ENCODE measurements around the gene IER3. TPM values are rescaled to one million over a fixed set of nuclear protein-coding genes. Genes with fewer than 3 reads are reported as not detected.

IER3 gene
- total and polyA plus RNA-seq, 9 of the 15 experiments (the other 6 are each of a cell fraction or from before 2014, with no cell fraction given): 1.5 to 30.0 (median 11.5) TPM

DNA sequence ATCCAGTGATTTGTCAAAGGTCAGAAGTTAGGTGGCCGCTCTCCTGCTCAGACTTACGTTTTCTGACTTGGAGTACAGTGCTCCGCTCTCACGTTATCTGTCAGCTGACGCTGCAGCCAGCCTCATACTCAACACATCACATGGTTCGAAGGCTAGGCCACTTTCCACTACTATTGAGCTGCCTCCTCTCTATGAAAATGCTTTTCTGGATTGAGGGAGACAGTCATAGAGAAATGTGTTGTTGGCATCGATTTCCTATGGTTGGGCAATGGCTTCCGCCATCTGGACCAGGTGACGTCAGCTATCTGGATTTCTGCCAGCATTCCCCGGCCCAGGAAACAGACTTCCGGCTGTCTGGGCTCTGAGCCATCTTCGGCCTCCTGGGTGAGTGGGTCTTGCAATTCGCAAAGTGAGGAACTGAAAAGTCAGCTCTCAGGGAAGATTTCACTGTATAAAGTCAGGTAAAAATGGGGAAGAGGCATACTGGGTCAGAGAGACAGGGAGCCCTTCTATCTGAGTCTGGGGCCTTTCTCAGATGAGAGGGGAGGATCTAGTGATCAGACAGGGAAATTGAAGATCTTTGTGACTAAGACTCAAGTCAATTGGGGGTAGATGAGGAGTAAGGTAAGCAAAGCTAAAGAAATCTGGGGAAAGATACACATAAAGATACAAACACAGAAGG, 37.5 kb upstream of the IER3 start (continued):
- TF ChIP-seq, protein P1, sequence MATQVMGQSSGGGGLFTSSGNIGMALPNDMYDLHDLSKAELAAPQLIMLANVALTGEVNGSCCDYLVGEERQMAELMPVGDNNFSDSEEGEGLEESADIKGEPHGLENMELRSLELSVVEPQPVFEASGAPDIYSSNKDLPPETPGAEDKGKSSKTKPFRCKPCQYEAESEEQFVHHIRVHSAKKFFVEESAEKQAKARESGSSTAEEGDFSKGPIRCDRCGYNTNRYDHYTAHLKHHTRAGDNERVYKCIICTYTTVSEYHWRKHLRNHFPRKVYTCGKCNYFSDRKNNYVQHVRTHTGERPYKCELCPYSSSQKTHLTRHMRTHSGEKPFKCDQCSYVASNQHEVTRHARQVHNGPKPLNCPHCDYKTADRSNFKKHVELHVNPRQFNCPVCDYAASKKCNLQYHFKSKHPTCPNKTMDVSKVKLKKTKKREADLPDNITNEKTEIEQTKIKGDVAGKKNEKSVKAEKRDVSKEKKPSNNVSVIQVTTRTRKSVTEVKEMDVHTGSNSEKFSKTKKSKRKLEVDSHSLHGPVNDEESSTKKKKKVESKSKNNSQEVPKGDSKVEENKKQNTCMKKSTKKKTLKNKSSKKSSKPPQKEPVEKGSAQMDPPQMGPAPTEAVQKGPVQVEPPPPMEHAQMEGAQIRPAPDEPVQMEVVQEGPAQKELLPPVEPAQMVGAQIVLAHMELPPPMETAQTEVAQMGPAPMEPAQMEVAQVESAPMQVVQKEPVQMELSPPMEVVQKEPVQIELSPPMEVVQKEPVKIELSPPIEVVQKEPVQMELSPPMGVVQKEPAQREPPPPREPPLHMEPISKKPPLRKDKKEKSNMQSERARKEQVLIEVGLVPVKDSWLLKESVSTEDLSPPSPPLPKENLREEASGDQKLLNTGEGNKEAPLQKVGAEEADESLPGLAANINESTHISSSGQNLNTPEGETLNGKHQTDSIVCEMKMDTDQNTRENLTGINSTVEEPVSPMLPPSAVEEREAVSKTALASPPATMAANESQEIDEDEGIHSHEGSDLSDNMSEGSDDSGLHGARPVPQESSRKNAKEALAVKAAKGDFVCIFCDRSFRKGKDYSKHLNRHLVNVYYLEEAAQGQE (IDR thresholded peaks at IDR 0.05; ENCODE audit: borderline replicate concordance): peak; percentile 26; the same call in 1 of the 2 replicates
- TF ChIP-seq, protein P1 (CRISPR knock-in tag; IDR thresholded peaks at IDR 0.05; ENCODE audit: low read depth): 0 out of 2 replicates have a peak, but pooled peaks have one; percentile 59
- no peak for TF ChIP-seq SP2 (IDR thresholded peaks at IDR 0.05; ENCODE audit: extremely low read depth, low read depth, low read length, poor library complexity, severe bottlenecking)
- TF ChIP-seq, protein P2, sequence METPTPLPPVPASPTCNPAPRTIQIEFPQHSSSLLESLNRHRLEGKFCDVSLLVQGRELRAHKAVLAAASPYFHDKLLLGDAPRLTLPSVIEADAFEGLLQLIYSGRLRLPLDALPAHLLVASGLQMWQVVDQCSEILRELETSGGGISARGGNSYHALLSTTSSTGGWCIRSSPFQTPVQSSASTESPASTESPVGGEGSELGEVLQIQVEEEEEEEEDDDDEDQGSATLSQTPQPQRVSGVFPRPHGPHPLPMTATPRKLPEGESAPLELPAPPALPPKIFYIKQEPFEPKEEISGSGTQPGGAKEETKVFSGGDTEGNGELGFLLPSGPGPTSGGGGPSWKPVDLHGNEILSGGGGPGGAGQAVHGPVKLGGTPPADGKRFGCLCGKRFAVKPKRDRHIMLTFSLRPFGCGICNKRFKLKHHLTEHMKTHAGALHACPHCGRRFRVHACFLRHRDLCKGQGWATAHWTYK (CRISPR knock-in tag; IDR thresholded peaks at IDR 0.05): peak; percentile 87
- TF ChIP-seq MCM5 (IDR thresholded peaks at IDR 0.05; ENCODE audit: low read depth): no peak
- TF ChIP-seq NELFE (IDR thresholded peaks at IDR 0.05; ENCODE audit: insufficient read depth, insufficient read length): no peak
- TF ChIP-seq GABPB2 (CRISPR knock-in tag; conservative IDR thresholded peaks at IDR 0.05): no peak
- TF ChIP-seq, protein P3, sequence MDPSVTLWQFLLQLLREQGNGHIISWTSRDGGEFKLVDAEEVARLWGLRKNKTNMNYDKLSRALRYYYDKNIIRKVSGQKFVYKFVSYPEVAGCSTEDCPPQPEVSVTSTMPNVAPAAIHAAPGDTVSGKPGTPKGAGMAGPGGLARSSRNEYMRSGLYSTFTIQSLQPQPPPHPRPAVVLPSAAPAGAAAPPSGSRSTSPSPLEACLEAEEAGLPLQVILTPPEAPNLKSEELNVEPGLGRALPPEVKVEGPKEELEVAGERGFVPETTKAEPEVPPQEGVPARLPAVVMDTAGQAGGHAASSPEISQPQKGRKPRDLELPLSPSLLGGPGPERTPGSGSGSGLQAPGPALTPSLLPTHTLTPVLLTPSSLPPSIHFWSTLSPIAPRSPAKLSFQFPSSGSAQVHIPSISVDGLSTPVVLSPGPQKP (CRISPR knock-in tag; IDR thresholded peaks at IDR 0.05): no peak
- TF ChIP-seq, protein P4, sequence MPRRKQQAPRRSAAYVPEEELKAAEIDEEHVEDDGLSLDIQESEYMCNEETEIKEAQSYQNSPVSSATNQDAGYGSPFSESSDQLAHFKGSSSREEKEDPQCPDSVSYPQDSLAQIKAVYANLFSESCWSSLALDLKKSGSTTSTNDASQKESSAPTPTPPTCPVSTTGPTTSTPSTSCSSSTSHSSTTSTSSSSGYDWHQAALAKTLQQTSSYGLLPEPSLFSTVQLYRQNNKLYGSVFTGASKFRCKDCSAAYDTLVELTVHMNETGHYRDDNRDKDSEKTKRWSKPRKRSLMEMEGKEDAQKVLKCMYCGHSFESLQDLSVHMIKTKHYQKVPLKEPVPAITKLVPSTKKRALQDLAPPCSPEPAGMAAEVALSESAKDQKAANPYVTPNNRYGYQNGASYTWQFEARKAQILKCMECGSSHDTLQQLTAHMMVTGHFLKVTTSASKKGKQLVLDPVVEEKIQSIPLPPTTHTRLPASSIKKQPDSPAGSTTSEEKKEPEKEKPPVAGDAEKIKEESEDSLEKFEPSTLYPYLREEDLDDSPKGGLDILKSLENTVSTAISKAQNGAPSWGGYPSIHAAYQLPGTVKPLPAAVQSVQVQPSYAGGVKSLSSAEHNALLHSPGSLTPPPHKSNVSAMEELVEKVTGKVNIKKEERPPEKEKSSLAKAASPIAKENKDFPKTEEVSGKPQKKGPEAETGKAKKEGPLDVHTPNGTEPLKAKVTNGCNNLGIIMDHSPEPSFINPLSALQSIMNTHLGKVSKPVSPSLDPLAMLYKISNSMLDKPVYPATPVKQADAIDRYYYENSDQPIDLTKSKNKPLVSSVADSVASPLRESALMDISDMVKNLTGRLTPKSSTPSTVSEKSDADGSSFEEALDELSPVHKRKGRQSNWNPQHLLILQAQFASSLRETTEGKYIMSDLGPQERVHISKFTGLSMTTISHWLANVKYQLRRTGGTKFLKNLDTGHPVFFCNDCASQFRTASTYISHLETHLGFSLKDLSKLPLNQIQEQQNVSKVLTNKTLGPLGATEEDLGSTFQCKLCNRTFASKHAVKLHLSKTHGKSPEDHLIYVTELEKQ (CRISPR knock-in tag; IDR thresholded peaks at IDR 0.05): peak; percentile 79; the same call in 1 of the 2 replicates
- TF ChIP-seq ZNF23 (CRISPR knock-in tag; IDR thresholded peaks at IDR 0.05): no peak
- TF ChIP-seq ATF7 (IDR thresholded peaks at IDR 0.05): peak; percentile 99
- TF ChIP-seq OTX1 (CRISPR knock-in tag; IDR thresholded peaks at IDR 0.05): peak; percentile 89; the same call in 1 of the 2 replicates
- no peak for TF ChIP-seq ZNF507 (tag; conservative IDR thresholded peaks at IDR 0.05)
- no peak; a peak in 1 of 4 replicates for TF ChIP-seq TBL1XR1 (IDR thresholded peaks at IDR 0.05; ENCODE audit: low read length in 2 of 2)
